IPS DF 19.7 (cell line): ENCODE measurements around the gene ZBED2.
"Not testable (repeated sequence)": the region's sequence is repeated elsewhere in the genome, so short reads cannot be mapped to it uniquely, and the experiment has no call there.

Source experiments
- DNase-seq: peaks from one replicate; pipeline ENCODE4 v3.0.0-alpha.2; 2013; ENCODE audit warnings: low read depth, low spot score

ZBED2 gene

GRCh38 chr3:111571907-111572460 is 23.2 kb downstream of the ZBED2 start:
- no peak for DNase-seq

- DNase-seq: no peak
These were observed 23.9 kb downstream of the ZBED2 start for GRCh38 chr3:111571282-111571681.

- no peak for DNase-seq
These were observed 24.6 kb downstream of the ZBED2 start for GRCh38 chr3:111570404-111571030.

- DNase-seq: no peak
These were observed 26.2 kb downstream of the ZBED2 start for GRCh38 chr3:111568911-111569310.

GRCh38 chr3:111568355-111568754 is 26.8 kb downstream of the ZBED2 start:
- DNase-seq: no peak

GRCh38 chr3:111566844-111567243 is 28.3 kb downstream of the ZBED2 start:
- no peak for DNase-seq

- not testable (repeated sequence) for DNase-seq
These were observed 33.2 kb downstream of the ZBED2 start for GRCh38 chr3:111561902-111562301.

- DNase-seq: no peak
These were observed 46.4 kb downstream of the ZBED2 start for GRCh38 chr3:111548756-111549155.

GRCh38 chr3:111548092-111548491 is 47.1 kb downstream of the ZBED2 start:
- no peak for DNase-seq

GRCh38 chr3:111547631-111548030 is 47.5 kb downstream of the ZBED2 start:
- DNase-seq: no peak

GRCh38 chr3:111545349-111545748 is 49.8 kb downstream of the ZBED2 start:
- DNase-seq: no peak
